Hepatocyte (in vitro differentiated cells): ENCODE measurements around the gene LRMDA. TPM values are rescaled to one million over a fixed set of nuclear protein-coding genes. Genes with fewer than 3 reads are reported as not detected.

Source experiments
- DNase-seq: peaks from one replicate; pipeline ENCODE4 v3.0.0-alpha.2; 2016; ENCODE audit warnings: low spot score
- H2AFZ ChIP-seq: fragments of 200-600 bp; sonication (generic); 2 replicates; pipeline ENCODE4 v1.6.0; 2016; ENCODE audit warnings: antibody characterized with exemption, mild to moderate bottlenecking
- H3K27ac ChIP-seq: fragments of 200-600 bp; sonication (generic); 2 replicates; pipeline ENCODE4 v1.5.1; 2016; ENCODE audit warnings: mild to moderate bottlenecking
- H3K27me3 ChIP-seq: fragments of 200-600 bp; sonication (generic); 2 replicates; pipeline ENCODE4 v1.6.1; 2016
- H3K36me3 ChIP-seq: fragments of 200-600 bp; sonication (generic); replicated peaks from 2 replicates; pipeline ENCODE4 v1.5.1; 2016; ENCODE audit warnings: low read depth; ENCODE audit not compliant: insufficient read depth
- H3K4me1 ChIP-seq: fragments of 200-600 bp; sonication (generic); 2 replicates; pipeline ENCODE4 v1.5.1; 2016; ENCODE audit warnings: mild to moderate bottlenecking, moderate library complexity; ENCODE audit not compliant: insufficient read depth
- H3K4me2 ChIP-seq: fragments of 200-600 bp; sonication (generic); 2 replicates; pipeline ENCODE4 v1.6.0; 2016
- H3K4me3 ChIP-seq: fragments of 200-600 bp; sonication (generic); 2 replicates; pipeline ENCODE4 v1.5.1; 2016; ENCODE audit warnings: mild to moderate bottlenecking
- H3K79me2 ChIP-seq: fragments of 200-600 bp; sonication (generic); 2 replicates; pipeline ENCODE4 v1.6.0; 2017; ENCODE audit warnings: mild to moderate bottlenecking
- H3K9me2 ChIP-seq: fragments of 200-600 bp; sonication (generic); replicated peaks from 2 replicates; pipeline ENCODE4 v1.6.0; 2017; ENCODE audit warnings: mild to moderate bottlenecking; ENCODE audit not compliant: insufficient read depth
- H3K9me3 ChIP-seq: fragments of 200-600 bp; sonication (generic); 2 replicates; pipeline ENCODE4 v1.5.1; 2016; ENCODE audit warnings: low read depth, mild to moderate bottlenecking
- H4K20me1 ChIP-seq: fragments of 200-600 bp; sonication (generic); 2 replicates; pipeline ENCODE4 v1.6.0; 2016; ENCODE audit warnings: mild to moderate bottlenecking; ENCODE audit not compliant: insufficient read depth, poor library complexity, severe bottlenecking
- EZH2 ChIP-seq: fragments of 200-600 bp; sonication (generic); IDR thresholded peaks from 2 replicates; pipeline ENCODE4 v1.6.1; 2016; ENCODE audit warnings: antibody characterized with exemption, mild to moderate bottlenecking, borderline replicate concordance
- EZH2phosphoT487 ChIP-seq: fragments of 200-600 bp; sonication (generic); IDR thresholded peaks from one replicate; pipeline ENCODE4 v1.6.1; 2018; ENCODE audit warnings: antibody characterized with exemption, mild to moderate bottlenecking, low read depth, moderate library complexity; ENCODE audit not compliant: unreplicated experiment, severe bottlenecking
- WGBS: methylation state at CpG from one replicate; pipeline ENCODE4 v1.1.6; 2016; ENCODE audit warnings: low lambda C conversion rate; ENCODE audit errors: missing lambda C conversion rate; 5-methylcytosine and 5-hydroxymethylcytosine counted together
- polyA plus RNA-seq: library from polyadenylated mRNA; unstranded; fragments of >200 nt; fragmentation: Nextera tagmentation; extraction: Ambion mirVana; gene quantifications from 2 replicates; pipeline ENCODE4 v1.2.1, GENCODE V29; 2016
- total RNA-seq: library from RNA; depleted of rRNA; stranded (reverse); fragments of >200 nt; gene quantifications from 2 replicates; pipeline ENCODE4 v1.2.3, GENCODE V29; 2014
- TF ChIP-seq, protein P1 (sequence below): fragments of 200-600 bp; sonication (generic); IDR thresholded peaks from 2 replicates; pipeline ENCODE4 v1.5.1; 2016; ENCODE audit warnings: antibody characterized with exemption, mild to moderate bottlenecking; ENCODE audit not compliant: poor library complexity

The LRMDA gene
- total and polyA plus RNA-seq, 2 experiments from 2014 or later, result 5.6 to 15.7 TPM

DNA sequence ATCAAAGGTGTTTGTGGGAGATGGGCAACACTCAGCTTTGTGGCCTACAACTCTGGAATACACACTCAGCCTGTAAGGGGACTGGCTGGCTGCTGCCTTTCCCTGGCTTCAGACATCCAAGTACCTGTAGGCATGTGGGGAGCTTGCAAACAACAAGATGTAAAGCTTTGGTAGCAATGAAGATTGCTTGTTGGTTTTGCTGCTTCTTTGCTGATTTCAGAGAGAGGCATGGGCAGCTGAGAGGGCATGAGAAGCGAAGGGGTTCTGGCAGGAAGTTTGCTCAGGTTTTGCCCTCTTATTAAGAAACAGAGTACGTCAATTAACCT, 434.8 kb downstream of the LRMDA start:
- DNase-seq, result no peak
- WGBS, result 92% methylated on average over 2 of the region's 2 CpGs
- Histone ChIP-seq H3K79me2 (no peaks in the 10 kb centered on the region), H3K4me1 (no peaks in the 10 kb centered on the region), H4K20me1 (no peaks in the 10 kb centered on the region), H3K27ac (no peak overlapping the region), H3K36me3 (no peaks in the 10 kb centered on the region), H2AFZ (no peak overlapping the region), H3K9me3 (no peaks in the 10 kb centered on the region), H3K27me3 (no peaks in the 10 kb centered on the region), H3K9me2 (no peaks in the 10 kb centered on the region), H3K4me3 (no peak overlapping the region), H3K4me2 (no peak overlapping the region)
- TF ChIP-seq EZH2phosphoT487, result no peak
- TF ChIP-seq, protein P1, sequence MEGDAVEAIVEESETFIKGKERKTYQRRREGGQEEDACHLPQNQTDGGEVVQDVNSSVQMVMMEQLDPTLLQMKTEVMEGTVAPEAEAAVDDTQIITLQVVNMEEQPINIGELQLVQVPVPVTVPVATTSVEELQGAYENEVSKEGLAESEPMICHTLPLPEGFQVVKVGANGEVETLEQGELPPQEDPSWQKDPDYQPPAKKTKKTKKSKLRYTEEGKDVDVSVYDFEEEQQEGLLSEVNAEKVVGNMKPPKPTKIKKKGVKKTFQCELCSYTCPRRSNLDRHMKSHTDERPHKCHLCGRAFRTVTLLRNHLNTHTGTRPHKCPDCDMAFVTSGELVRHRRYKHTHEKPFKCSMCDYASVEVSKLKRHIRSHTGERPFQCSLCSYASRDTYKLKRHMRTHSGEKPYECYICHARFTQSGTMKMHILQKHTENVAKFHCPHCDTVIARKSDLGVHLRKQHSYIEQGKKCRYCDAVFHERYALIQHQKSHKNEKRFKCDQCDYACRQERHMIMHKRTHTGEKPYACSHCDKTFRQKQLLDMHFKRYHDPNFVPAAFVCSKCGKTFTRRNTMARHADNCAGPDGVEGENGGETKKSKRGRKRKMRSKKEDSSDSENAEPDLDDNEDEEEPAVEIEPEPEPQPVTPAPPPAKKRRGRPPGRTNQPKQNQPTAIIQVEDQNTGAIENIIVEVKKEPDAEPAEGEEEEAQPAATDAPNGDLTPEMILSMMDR, result no peak
- TF ChIP-seq EZH2, result no peak

DNA sequence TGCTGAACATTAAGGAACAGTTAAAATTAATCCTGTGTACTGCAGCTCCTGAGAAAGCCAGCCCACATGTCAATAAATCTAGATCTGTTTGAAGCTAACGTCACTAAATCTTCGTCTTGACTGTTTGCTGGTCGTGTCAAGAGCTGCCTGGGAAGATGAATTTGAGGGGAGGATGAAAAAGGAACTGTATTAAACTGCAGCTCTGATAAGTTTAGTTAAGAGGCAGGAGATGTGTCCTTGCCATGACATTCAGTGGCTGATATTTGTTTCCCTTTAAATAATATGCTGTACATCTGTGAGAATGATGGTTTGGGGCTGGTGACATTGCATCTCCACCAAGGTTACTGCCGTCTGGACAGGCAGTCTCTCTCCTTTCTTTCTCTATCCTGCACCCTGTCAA, 435.3 kb downstream of the LRMDA start:
- Histone ChIP-seq H3K27me3 (no peaks in the 10 kb centered on the region), H2AFZ (no peak overlapping the region), H3K36me3 (no peaks in the 10 kb centered on the region), H3K9me2 (no peaks in the 10 kb centered on the region), H3K79me2 (no peaks in the 10 kb centered on the region), H3K4me3 (no peak overlapping the region), H4K20me1 (no peaks in the 10 kb centered on the region), H3K9me3 (no peaks in the 10 kb centered on the region), H3K4me1 (no peaks in the 10 kb centered on the region), H3K27ac (no peak overlapping the region), H3K4me2 (no peak overlapping the region)
- 51% methylated on average over 4 of the region's 4 CpGs for WGBS
- DNase-seq, result no peak
- no peak for TF ChIP-seq EZH2

DNA sequence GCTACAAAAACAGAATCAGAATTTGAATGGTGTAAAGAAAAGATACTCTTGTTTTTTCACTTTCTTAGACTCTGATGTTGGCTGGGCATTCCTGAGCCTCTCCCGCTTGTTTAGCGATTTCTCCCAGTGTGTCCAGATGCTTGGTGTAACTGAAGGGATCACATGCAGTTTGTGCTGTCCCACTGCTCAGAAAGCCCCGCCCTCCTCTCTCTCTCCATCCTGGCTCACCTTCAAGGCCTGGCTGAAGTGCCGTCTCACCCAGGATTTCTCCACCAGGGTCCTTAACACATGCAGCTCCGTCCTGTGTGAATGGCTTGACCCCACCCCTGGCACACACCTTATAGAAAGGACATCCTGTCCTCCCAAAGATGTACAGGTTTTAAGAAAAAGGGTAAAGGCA, 437.1 kb downstream of the LRMDA start:
- H3K79me2 ChIP-seq, result no peaks in the 10 kb centered on the region
- H4K20me1 ChIP-seq, result no peaks in the 10 kb centered on the region
- no peaks in the 10 kb centered on the region for H3K9me3 ChIP-seq
- DNase-seq, result no peak
- no peak for TF ChIP-seq EZH2
- no peak for TF ChIP-seq EZH2phosphoT487
- TF ChIP-seq, protein P1, result no peak
- H3K9me2 ChIP-seq, result no peaks in the 10 kb centered on the region
- H3K4me3 ChIP-seq, result no peak overlapping the region
- no peak overlapping the region for H2AFZ ChIP-seq
- WGBS, result 96% methylated on average over 5 of the region's 5 CpGs
- H3K4me2 ChIP-seq, result no peak overlapping the region
- H3K27ac ChIP-seq, result no peak overlapping the region
- no peaks in the 10 kb centered on the region for H3K27me3 ChIP-seq
- no peaks in the 10 kb centered on the region for H3K4me1 ChIP-seq
- no peaks in the 10 kb centered on the region for H3K36me3 ChIP-seq

DNA sequence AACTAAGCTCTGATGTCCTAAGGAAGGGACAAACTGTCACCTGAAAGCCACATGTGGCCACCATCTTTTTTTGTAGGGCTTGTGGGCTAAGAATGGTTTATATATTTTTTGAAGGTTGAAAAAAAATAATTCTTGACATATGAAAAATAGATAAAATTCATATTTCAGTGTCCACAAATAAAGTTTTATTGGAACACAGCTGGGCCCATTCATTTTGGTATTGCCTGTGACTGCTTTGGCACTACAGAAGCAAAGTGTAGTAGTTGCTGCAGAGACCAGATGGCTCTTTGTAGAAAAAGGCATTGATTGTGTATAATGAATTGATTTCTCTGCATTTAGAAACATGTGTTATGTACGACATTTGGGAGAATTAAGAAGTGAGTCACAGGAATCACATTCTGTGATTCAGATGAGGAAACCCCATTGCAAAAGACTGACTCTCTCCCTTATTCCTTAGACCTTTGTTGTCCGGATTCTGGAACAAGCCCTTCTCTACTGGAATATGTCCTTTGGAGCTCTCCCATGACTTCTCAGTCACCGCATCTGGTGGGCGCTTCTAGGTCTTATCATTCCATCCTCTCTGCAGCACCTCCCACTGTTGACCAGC, 438.7 kb downstream of the LRMDA start:
- H3K79me2 ChIP-seq, result no peaks in the 10 kb centered on the region
- WGBS, result 95% methylated on average over 4 of the region's 4 CpGs
- H3K36me3 ChIP-seq, result no peaks in the 10 kb centered on the region
- no peak overlapping the region for H3K27ac ChIP-seq
- peaks cover 3% of the 10 kb centered on the region for H3K27me3 ChIP-seq
- H3K9me2 ChIP-seq, result no peaks in the 10 kb centered on the region
- H4K20me1 ChIP-seq, result no peaks in the 10 kb centered on the region
- H3K4me1 ChIP-seq, result no peaks in the 10 kb centered on the region
- no peaks in the 10 kb centered on the region for H3K9me3 ChIP-seq
- no peak overlapping the region for H3K4me3 ChIP-seq
- no peak overlapping the region for H2AFZ ChIP-seq
- TF ChIP-seq, protein P1, result no peak
- TF ChIP-seq EZH2phosphoT487 (no peak), EZH2 (no peak)
- H3K4me2 ChIP-seq, result no peak overlapping the region
- DNase-seq, result no peak
